OCI-LY1 (cell line): Measurements from ENCODE around the gene RNF227.

Experiments
- H2AFZ ChIP-seq: fragments of 200-600 bp; sonication (generic), shearing (Covaris generic); 2 replicates; pipeline ENCODE4 v1.6.0; 2014; ENCODE audit warnings: antibody characterized with exemption, mild to moderate bottlenecking, low read length
- H3F3A ChIP-seq: fragments of 200-600 bp; sonication (generic), shearing (Covaris generic); 2 replicates; pipeline ENCODE4 v1.6.0; 2014; ENCODE audit warnings: mild to moderate bottlenecking, antibody characterized with exemption, low read length, moderate library complexity; ENCODE audit not compliant: insufficient read depth
- H3K27ac ChIP-seq: fragments of 200-600 bp; sonication (generic); 2 replicates; pipeline ENCODE4 v1.5.1; 2014; ENCODE audit warnings: low read length, mixed run types, mild to moderate bottlenecking, low read depth; ENCODE audit not compliant: poor library complexity, severe bottlenecking
- H3K27me3 ChIP-seq: fragments of 200-600 bp; sonication (generic); 2 replicates; pipeline ENCODE4 v1.6.0; 2014; ENCODE audit warnings: antibody characterized with exemption, mild to moderate bottlenecking, low read length, moderate library complexity; ENCODE audit not compliant: insufficient read depth
- H3K36me3 ChIP-seq: fragments of 200-600 bp; sonication (generic); 2 replicates; pipeline ENCODE4 v1.6.1; 2014; ENCODE audit warnings: mild to moderate bottlenecking, antibody characterized with exemption, low read length, moderate library complexity, mixed read lengths; ENCODE audit not compliant: insufficient read depth
- H3K4me1 ChIP-seq: fragments of 200-600 bp; sonication (generic); 2 replicates; pipeline ENCODE4 v1.5.1; 2014; ENCODE audit warnings: mild to moderate bottlenecking, low read length, moderate library complexity; ENCODE audit not compliant: insufficient read depth, severe bottlenecking
- H3K4me2 ChIP-seq: fragments of 200-600 bp; sonication (generic), shearing (Covaris generic); 2 replicates; pipeline ENCODE4 v1.6.1; 2014; ENCODE audit warnings: low read length
- H3K4me3 ChIP-seq: fragments of 200-600 bp; sonication (generic); 2 replicates; pipeline ENCODE4 v1.5.1; 2014; ENCODE audit warnings: low read length, low read depth, mild to moderate bottlenecking, mixed read lengths; ENCODE audit not compliant: poor library complexity, severe bottlenecking
- H3K79me2 ChIP-seq: fragments of 200-600 bp; shearing (Covaris generic); 2 replicates; pipeline ENCODE4 v1.6.1; 2016; ENCODE audit warnings: mixed run types, low read length, mixed read lengths; ENCODE audit not compliant: insufficient read depth
- H3K9ac ChIP-seq: fragments of 200-600 bp; sonication (generic), shearing (Covaris generic); 2 replicates; pipeline ENCODE4 v1.6.1; 2014; ENCODE audit warnings: mild to moderate bottlenecking, low read length, mixed read lengths
- H3K9me2 ChIP-seq: fragments of 200-600 bp; sonication (generic), shearing (Covaris generic); 2 replicates; pipeline ENCODE4 v1.6.1; 2014; ENCODE audit warnings: low read depth, mild to moderate bottlenecking, low read length, mixed read lengths
- H3K9me3 ChIP-seq: fragments of 200-600 bp; shearing (Covaris generic); 2 replicates; pipeline ENCODE4 v1.6.1; 2014; ENCODE audit warnings: low read length, mixed read lengths
- H4K20me1 ChIP-seq: fragments of 200-600 bp; sonication (generic), shearing (Covaris generic); 2 replicates; pipeline ENCODE4 v1.6.0; 2016; ENCODE audit warnings: mild to moderate bottlenecking, low read length; ENCODE audit not compliant: insufficient read depth
- EZH2 ChIP-seq: fragments of 200-600 bp; sonication (generic), shearing (Covaris generic); IDR thresholded peaks from 2 replicates; pipeline ENCODE4 v1.8.0; 2017; ENCODE audit warnings: borderline replicate concordance, mixed run types, mild to moderate bottlenecking, antibody characterized with exemption, low read length, moderate library complexity, mixed read lengths
- TF ChIP-seq, protein P1 (sequence below): fragments of 200-600 bp; sonication (generic), shearing (Covaris generic); IDR thresholded peaks from 2 replicates; pipeline ENCODE4 v1.5.1; 2017; ENCODE audit warnings: mild to moderate bottlenecking, antibody characterized with exemption, low read length, moderate library complexity, mixed read lengths

The RNF227 gene

DNA sequence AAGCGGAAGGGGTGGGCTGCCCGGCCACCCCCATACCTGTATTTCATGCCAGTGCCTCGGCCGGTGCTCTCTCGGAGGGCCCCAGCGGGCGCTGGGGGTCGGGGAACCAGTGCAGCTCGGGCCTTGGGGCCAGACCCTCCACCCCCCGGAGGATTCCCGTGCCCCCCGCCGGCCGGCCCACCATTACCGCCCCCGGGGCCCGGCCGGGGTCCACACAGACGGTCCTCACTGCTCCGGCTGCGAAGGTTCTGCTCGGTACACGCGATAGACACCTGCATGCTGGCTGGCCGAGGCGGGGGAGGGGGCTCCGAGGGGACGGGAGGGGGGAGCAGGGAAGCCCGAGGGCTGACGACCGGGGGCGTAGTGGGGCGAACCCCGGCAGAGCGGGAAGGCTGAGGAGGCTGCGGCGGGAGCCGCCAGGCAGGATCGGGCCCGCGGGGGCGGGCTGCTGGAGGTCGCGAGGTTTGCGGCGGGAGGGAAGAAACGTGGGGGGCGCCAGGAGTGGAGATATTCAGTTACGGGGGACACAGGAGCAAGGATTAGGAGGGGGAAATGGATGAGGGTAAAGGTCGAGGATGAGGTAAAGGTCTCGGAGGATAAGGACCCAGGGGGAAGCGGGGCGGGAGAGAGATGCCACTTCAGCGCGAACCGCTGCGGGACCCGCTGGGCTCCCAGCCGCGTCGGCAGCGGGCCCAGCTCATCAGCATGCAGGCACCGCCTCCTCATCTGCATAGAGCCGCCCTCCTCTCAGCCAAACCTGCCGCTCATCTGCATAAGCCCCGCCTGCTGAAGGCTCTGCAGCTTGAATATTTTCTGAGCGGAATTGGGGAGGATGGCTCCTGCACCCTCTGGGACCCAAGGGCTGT is 13.3 kb upstream of the RNF227 start, which contains the start of gene KCNAB3:
KCNAB3 (minus strand) TSS at position 699 of the 866 bp plus-strand sequence; CDS start at position 278, 421 bp downstream.
- Histone ChIP-seq H3K9me3 (no peaks in the 10 kb centered on the region), H3K36me3 (peaks cover 13% of the 10 kb centered on the region; the same call in 1 of the 2 replicates), H3K4me1 (peaks cover 47% of the 10 kb centered on the region), H4K20me1 (no peaks in the 10 kb centered on the region), H3K9ac (peak within 1 kb of the TSS; percentile 81), H3K27me3 (no peaks in the 10 kb centered on the region), H3K4me3 (peak within 1 kb of the TSS; percentile 76), H3F3A (no peaks in the 10 kb centered on the region), H3K9me2 (no peaks in the 10 kb centered on the region), H3K4me2 (peak within 1 kb of the TSS; percentile 79), H3K27ac (peak within 1 kb of the TSS; percentile 27), H3K79me2 (0 out of 2 replicates have a peak, but pooled peaks cover 4% of the 10 kb centered on the region), H2AFZ (no peak within 1 kb of the TSS)
- TF ChIP-seq EZH2 = no peak
- TF ChIP-seq, protein P1, sequence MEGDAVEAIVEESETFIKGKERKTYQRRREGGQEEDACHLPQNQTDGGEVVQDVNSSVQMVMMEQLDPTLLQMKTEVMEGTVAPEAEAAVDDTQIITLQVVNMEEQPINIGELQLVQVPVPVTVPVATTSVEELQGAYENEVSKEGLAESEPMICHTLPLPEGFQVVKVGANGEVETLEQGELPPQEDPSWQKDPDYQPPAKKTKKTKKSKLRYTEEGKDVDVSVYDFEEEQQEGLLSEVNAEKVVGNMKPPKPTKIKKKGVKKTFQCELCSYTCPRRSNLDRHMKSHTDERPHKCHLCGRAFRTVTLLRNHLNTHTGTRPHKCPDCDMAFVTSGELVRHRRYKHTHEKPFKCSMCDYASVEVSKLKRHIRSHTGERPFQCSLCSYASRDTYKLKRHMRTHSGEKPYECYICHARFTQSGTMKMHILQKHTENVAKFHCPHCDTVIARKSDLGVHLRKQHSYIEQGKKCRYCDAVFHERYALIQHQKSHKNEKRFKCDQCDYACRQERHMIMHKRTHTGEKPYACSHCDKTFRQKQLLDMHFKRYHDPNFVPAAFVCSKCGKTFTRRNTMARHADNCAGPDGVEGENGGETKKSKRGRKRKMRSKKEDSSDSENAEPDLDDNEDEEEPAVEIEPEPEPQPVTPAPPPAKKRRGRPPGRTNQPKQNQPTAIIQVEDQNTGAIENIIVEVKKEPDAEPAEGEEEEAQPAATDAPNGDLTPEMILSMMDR = no peak

DNA sequence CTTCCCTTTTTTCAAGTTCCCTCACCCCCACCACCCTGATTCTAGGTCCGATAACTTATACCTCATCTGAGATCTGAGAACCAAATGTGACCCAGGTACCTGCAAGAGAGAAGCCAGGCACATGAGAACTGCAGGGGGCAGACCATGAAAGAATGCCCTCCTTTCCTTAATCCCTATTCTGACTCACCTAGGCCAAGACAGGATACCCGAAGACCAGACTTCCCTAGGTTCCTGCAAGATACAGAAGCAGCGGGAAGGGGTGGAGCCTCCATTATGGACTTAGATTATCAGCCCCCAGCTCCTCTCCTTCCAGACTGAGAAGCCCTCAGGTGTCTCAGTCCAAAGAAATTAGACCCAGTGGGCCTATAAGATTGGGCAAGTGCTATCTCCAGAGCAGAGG is 11.5 kb upstream of the RNF227 start:
- Histone ChIP-seq H3F3A (no peaks in the 10 kb centered on the region), H4K20me1 (no peaks in the 10 kb centered on the region), H3K4me3 (no peak overlapping the region), H2AFZ (no peak overlapping the region), H3K9ac (no peak overlapping the region), H3K27me3 (no peaks in the 10 kb centered on the region), H3K9me3 (no peaks in the 10 kb centered on the region), H3K9me2 (no peaks in the 10 kb centered on the region), H3K27ac (no peak overlapping the region), H3K79me2 (0 out of 2 replicates have a peak, but pooled peaks cover 4% of the 10 kb centered on the region), H3K36me3 (peaks cover 13% of the 10 kb centered on the region; the same call in 1 of the 2 replicates), H3K4me2 (no peak overlapping the region), H3K4me1 (peaks cover 37% of the 10 kb centered on the region)
- TF ChIP-seq, protein P1 = no peak
- no peak for TF ChIP-seq EZH2

- TF ChIP-seq, protein P1 = no peak; the same call in 1 of the 2 replicates
- Histone ChIP-seq H3K4me1 (peaks cover 12% of the 10 kb centered on the region), H3K4me2 (peak overlapping the region; percentile 64), H2AFZ (no peak overlapping the region), H4K20me1 (no peaks in the 10 kb centered on the region), H3K9ac (peak overlapping the region; percentile 40; the same call in 1 of the 2 replicates), H3K27me3 (no peaks in the 10 kb centered on the region), H3K9me3 (no peaks in the 10 kb centered on the region), H3F3A (no peaks in the 10 kb centered on the region), H3K36me3 (peaks cover 6% of the 10 kb centered on the region; the same call in 1 of the 2 replicates), H3K27ac (no peak overlapping the region), H3K4me3 (peak overlapping the region; percentile 48), H3K9me2 (no peaks in the 10 kb centered on the region), H3K79me2 (no peaks in the 10 kb centered on the region)
Observed at GRCh38 chr17:7922845-7923628, 6.9 kb upstream of the RNF227 start.
